GM19238 (cell line): ENCODE data around the gene TOX2.

ENCODE experiments used
- DNase-seq: peaks from one replicate; pipeline ENCODE4 v3.0.0; 2011; ENCODE audit warnings: low spot score; ENCODE audit not compliant: insufficient read length

The TOX2 gene

DNA sequence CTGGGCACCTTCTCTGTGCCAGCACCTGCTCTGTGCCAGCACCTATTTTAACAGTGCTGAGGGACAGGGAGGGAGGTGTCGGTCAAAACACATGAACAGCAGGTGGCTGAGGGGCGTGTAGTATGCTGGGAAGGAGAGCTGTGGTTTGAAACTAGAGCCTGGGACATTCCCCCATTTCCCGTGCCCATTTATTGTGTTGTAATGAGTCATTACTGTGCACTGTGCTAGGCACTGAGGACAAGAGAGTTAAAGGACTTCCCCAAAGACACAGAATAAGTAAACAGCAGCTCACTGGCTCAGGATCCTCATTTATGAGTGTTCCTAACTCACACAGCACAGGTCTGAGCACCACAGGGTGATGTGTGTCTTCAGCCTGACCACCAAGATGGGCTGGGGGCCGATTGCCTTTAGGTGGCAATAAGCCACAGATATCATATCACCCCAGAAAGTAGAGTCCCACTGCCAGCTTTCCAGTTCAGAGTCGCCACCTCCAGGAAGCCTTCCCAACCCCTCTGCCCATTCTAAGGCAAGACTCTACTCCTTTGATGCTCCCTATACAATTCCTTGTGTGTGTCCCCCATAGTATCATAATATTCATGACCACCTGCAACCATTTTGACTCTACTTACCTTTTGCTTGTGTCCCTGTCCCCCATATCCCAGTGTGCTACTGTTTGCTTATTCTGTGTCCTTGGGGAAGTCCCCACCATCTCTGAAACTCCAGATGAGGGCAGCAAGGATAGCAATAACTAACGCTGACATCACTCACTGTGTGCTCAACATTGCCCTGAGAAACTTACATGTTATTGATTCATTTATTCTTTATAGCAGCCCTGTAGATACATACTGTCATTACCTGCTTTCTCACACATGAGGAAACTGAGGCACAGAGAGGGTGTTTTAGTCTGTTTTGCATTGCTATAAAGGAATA is 87.3 kb downstream of the TOX2 start:
- peak; percentile 33 for DNase-seq

DNA sequence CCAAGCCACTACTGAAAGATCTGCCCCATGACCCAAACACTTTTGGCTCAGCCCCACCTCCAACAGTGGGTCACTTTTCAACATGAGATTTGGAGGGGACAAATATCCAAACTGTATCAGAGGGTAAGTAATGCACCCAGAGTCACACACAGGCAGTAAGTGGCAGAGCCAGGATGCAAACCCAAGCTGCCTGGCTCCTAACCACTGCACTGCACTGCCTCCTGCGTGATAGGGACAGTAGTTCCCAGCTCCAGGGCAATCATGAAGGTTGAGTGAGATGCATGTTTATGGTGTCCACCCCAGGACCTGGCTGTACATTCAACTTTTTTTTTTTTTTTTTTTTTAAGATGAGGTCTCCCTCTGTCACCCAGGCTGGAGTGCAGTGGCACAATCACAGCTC is 88.2 kb downstream of the TOX2 start:
- DNase-seq = no peak

- DNase-seq = no peak
These were observed 89.0 kb downstream of the TOX2 start for GRCh38 chr20:44003609-44004008.

DNA sequence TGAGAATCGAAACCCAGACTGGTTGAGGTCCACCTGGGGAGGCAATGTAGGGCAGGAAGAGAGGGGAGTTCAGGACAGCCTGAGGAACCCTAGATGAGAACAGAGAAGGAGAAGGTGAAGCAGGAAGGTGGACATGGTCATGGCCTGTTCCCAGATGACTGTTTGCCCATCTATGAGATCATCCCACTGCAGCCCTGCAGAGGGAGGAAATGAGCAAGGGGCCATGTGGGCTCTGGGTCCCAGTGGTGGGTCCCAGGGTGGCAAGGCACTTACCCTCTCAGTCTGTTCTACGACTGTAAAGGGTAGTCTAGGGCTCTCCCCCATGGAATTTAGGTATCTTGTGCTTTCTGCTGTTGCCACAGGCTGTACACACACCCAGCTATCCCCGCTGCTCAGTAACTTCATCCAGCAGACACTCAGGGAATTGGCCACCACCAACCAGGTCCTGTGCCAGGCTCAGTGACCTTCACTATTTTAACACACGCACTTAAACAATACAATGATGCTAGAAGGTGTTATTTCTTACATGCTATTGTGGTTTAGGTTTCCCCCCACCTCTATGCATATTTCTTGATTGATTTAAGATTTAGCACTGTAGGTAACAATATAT is 89.8 kb downstream of the TOX2 start:
- no peak for DNase-seq

DNA sequence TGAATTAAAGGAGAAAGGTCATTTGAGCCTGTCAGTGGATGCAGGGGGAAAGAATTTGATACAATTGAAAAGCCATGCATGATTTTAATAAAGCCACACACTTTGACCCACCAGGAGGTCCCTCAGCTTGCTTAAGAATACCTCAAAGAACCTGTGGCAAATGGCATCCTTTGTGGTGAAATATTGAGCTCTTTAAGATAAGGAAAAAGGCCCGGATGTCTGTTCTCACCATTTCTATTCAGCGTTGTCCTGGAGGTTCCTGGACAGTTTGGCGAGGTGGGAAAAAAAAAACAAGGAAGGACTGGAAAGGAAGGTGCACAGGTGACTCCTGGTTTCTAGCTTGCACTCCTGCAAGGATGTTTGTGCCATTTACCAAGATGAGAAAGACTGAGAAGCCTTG is 91.0 kb downstream of the TOX2 start:
- no peak for DNase-seq

- DNase-seq = no peak
These were observed 91.5 kb downstream of the TOX2 start for GRCh38 chr20:44006126-44006525.

DNA sequence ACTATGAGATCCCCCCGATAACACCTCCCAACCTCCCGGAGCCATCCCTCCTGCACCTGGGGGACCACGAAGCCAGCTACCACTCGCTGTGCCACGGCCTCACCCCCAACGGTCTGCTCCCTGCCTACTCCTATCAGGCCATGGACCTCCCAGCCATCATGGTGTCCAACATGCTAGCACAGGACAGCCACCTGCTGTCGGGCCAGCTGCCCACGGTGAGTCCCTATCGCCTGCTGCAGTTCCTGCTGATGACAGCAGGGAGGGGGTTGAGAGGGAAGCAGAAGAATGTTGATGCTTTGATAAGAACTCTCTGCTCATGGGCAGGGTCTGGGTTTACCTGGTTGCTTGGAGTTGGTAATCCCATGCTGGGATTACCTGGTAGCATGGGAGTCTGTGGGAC is 91.9 kb downstream of the TOX2 start:
- no peak for DNase-seq

GRCh38 chr20:44008806-44009678 is 94.4 kb downstream of the TOX2 start:
- DNase-seq = no peak

- no peak for DNase-seq
These were observed 95.0 kb downstream of the TOX2 start for GRCh38 chr20:44009679-44009992.

DNA sequence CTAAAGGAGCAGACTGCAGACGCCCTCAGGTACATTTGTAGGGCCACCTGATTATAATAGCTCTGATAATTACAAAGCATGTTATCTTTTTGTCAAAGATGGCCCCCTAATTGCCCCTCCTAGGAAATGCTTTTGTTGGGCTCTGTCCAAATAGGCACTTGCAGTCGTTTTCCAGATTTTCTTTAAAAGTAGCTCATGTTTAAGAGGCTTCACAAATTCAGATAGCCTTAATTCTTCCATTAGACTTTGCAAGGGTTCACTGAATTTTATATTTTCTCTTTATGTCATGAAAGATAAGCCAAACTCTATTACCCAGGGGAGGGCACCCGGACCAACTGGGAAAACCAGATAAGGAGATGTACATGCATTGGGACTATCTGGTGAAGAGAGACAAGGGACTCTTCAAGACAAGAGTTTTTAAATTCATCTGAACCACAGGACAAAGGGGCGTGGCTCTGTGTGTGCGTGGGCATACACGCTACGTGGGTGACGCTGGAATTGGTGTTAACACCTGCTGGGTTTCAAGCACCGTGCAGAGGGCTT is 95.6 kb downstream of the TOX2 start:
- DNase-seq = no peak

DNA sequence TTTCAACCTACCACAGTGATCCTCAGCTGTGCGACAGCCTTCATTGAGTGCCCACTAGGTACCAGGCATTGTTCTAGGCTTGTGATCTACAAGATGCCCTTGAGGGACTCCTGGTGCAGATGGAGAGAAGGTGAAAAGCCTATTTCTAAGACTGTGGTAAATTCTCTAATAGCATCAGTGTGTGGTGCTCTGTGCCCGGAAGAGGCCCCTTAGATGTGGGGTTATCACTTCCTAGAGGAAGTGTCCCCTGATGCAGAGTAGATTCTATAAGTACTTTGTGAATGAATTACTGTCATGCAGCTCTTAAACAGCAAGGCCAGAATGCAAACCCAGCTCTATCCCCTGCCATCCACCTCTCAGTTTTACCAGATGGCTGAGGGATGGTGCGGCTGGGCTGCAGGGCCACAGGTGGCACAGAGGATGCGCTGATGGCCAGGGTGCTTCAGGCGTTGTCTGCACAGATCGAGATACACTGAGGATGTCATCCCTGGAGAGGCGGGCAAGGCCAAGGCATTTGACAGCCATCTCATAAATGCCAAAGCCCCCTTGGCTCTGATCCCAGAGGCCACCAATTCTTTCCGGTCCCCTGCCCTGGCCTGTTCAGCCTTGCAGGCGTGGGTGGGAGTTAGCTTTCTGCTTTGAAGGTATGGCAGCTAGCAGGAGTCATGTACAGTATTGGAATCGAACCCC is 96.7 kb downstream of the TOX2 start:
- DNase-seq = no peak

DNA sequence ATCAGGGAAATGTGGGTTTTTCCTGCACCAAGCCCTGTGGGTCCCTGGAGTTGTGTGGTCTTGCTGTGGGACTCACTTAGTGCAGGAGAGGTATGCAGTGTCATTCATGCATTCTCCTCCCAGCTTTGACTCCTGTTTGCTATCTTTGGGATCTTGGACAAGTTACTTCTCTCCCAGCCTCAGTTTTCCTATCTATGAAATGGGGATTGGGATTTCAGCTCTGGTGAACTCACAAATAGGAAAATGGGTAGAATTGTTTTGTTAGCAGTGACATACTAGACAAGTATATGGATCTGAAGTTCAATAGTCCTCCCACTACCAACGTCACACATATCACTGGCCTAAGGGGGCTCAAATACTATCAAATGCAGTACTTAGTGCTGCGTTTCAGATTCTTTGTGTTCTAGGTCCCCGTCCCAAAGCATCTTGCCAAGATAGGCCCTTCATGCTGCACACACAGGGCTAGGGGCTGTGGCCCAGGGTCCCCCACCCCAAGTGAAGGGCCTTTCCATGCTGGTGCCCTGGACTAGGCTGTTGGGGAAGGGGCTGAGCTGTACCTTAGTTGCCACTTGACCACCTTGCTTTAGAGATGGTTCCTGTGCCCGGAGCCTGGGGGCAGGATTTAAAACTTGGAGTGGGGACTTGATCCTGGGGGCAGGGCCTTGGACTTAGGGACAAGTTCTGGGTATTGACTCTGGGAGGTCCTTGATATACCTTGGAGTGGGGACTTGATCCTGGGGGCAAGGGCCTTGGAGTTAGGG is 98.0 kb downstream of the TOX2 start:
- no peak for DNase-seq

GRCh38 chr20:44014807-44015732 is 100.4 kb downstream of the TOX2 start:
- DNase-seq = no peak

DNA sequence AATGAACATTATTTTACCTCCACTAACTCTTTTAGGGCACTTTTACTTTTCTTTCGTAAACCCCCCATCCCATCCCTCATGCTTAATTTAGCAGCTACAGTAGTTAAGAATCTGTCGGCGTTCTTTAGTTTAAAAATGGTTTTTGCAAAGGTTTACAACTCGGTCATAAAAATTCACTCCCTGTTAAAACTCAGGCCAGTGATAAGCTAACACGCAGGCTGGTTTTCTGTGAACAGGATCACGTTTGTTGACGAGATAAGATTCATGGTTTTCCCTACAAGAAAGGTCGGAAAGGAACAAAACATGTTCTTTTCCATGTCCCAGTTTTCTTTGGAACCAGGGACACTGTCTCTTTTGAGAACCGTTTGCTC is 101.1 kb downstream of the TOX2 start:
- no peak for DNase-seq

GRCh38 chr20:44016525-44016924 is 101.9 kb downstream of the TOX2 start:
- no peak for DNase-seq

DNA sequence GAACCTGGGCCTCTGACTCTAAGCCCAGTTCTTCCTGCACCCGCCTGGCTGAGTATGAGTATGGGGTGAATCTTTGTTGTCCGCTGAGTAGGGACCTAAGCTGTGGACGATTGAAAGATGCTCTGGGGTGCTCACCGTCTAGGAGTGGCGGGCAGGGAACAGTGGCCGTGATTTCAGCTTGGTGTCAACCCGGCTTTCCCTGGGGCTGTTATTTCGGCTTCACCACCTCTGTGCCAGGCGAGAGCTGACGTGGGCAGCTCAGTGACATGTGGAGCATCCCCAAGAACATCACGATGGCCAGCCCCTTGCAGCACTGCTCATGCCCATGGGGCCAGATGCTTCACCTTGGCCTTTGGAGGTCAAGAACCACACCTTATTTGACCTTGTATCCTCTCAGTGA is 102.6 kb downstream of the TOX2 start:
- no peak for DNase-seq

DNA sequence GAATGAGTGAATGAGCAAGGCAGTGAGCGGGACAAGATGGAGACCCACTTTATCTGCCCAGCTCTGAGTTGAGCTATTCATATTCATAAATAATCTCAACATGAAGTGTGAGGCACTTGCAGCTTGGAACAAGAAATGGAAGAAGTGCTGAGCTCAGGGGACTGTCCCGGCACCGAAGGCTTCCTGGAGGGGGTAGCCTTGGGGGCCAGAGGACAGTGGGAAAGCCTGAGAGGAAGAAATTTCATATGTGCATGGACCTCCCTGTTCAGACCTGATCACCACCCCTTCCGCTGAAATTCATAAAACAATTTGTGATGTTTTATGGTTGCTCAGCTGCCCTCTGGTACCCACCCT is 103.2 kb downstream of the TOX2 start:
- no peak for DNase-seq

GRCh38 chr20:44018259-44018941 is 103.7 kb downstream of the TOX2 start:
- no peak for DNase-seq
